GM12875 (cell line): ENCODE data around the gene THAP2.

Experiments
- H3K4me3 ChIP-seq: one replicate; pipeline ENCODE4 v1.5.1; 2011; ENCODE audit warnings: low read depth, low read length, control low read depth
- TF ChIP-seq, protein P1 (sequence below): IDR thresholded peaks from 2 replicates; pipeline ENCODE4 v1.5.1; 2011; ENCODE audit warnings: low read depth, mild to moderate bottlenecking, control low read depth, inconsistent platforms, low read length, moderate library complexity, borderline replicate concordance; ENCODE audit not compliant: insufficient read depth

Gene THAP2

DNA sequence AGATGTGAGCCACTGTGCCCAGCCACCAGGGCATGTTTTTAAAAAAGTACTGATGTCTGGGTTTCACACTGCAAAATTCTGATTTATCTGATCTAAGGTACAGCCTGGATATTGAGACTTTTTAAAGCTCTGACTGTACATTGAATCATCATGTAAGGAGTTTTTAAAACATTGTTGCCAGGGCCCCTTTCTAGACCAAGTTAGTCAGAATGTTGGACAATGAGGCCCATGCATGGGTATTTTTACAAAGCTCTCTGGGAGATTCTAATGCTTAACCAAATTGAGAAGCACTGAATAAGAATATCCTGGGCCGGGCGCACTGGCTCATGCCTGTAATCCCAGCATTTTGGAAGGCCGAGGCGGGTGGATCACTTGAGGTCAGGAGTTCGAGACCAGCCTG is 38.5 kb downstream of the THAP2 start:
- TF ChIP-seq, protein P1, sequence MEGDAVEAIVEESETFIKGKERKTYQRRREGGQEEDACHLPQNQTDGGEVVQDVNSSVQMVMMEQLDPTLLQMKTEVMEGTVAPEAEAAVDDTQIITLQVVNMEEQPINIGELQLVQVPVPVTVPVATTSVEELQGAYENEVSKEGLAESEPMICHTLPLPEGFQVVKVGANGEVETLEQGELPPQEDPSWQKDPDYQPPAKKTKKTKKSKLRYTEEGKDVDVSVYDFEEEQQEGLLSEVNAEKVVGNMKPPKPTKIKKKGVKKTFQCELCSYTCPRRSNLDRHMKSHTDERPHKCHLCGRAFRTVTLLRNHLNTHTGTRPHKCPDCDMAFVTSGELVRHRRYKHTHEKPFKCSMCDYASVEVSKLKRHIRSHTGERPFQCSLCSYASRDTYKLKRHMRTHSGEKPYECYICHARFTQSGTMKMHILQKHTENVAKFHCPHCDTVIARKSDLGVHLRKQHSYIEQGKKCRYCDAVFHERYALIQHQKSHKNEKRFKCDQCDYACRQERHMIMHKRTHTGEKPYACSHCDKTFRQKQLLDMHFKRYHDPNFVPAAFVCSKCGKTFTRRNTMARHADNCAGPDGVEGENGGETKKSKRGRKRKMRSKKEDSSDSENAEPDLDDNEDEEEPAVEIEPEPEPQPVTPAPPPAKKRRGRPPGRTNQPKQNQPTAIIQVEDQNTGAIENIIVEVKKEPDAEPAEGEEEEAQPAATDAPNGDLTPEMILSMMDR = no peak
- H3K4me3 ChIP-seq = no peak overlapping the region

DNA sequence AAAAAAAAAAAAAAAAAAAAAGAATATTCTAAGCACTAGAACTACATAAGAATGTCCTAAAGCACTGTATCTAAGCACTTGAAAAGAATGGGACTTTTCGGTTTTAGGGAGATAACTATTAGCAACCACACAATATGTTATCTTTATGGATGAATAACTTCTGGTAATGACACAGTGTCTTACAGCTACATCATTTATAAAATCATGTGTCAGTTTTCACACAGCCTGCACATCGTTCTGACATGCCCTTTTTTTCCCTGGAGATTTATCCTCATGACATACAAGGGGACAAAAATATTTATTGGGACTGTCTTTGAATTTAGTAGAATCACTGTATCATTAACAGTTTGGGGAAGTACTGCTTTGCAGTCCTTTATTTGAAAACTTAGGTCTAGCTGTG is 39.1 kb downstream of the THAP2 start:
- TF ChIP-seq, protein P1 = no peak
- no peak overlapping the region for H3K4me3 ChIP-seq

DNA sequence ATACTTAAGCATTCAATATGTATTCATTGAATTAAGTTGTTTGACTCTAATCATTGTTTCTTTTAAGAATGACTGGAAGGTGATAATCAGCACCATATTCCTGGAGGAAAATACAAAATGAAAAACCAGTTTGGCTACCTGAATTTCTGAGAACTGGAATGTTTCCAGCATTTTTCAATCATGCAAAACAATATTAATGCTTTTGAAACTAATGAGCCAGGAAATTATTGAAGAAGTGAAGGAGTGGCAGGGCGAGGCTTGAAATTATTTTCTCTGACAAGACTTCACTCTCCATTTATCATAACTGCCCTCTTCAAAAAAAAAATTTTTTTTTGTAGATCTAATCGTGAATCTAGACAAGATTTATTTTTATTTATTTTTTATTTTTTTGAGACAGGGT is 40.8 kb downstream of the THAP2 start:
- TF ChIP-seq, protein P1 = no peak
- H3K4me3 ChIP-seq = no peak overlapping the region

DNA sequence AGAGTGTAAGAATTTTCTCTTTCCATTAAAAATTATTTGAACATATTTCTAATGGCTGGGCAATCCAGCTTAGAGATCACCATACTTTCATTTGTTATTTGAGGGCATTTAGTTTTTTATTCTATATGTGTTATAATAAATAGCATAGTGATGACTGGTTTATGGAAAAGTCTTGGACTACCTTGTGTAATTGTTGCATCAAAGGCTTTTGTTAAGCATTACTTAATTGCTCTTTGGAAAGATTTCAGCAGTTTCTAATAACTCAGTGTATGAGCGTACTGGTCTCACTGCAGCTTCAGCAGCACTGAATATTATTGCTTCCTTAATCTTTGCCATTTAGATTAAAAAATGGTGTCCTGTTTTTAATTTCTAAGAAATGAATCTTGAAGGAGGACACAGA is 44.6 kb downstream of the THAP2 start:
- TF ChIP-seq, protein P1 = no peak
- no peak overlapping the region for H3K4me3 ChIP-seq

DNA sequence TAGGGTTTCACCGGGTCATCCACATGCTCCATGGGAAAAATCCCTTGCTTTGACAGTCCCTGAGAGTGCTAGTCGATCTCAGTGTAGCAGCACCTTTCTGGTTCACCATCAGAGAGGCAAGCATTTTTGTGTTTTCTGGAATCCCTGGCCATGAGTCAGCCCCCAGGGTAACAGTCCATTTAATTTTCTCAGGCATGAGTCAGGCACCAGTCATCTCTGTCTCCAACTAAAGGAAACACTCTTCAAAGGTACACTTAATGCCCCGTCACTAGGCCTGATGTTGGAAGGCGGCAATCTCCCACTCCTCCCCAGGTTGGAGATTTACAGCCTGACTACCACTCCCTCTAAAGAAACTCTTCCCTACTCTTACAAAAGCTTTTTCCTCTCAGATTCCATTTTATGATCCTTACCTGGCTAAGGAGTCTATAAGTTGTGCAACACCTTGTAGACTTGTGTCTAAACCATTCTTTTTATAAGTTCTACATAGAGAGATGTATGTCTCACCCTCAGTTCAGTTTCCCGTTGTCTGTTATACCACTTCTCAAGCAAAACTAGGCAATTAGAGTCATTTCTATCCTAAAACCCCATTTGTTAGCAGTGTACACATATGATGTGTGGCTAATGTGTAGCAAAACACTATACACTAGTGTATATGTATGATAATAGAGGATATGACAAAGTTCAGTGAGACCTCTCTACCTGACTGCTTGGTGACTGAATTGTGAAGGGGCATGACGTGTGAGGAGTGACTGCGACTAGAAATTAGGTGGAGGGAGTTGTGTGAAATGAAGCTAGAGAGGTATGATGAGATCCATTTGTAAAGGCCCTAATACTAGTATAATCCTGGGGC is 46.4 kb downstream of the THAP2 start:
- TF ChIP-seq, protein P1 = no peak
- H3K4me3 ChIP-seq = no peak overlapping the region

DNA sequence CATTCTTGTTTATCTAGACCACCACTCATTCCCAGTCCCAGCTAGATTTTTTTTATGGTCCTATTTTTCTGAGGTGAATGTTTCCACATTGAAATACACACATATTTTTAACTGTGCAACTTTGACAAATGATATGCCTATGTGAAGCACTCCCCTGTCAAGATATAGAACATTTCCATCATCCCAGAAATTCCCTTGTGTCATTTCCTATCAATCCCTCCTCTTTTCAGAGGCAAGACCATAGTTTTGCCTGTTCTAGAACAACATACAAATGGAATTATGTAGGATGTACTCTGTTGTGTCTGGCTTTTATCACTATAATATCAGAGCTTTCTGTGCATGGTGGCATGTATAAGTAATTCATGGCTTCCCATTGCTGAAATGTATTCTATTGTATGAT is 54.5 kb downstream of the THAP2 start:
- no peak overlapping the region for H3K4me3 ChIP-seq
- TF ChIP-seq, protein P1 = no peak
